HEK293 (cell line): Measurements from ENCODE around the gene AQP5.

ENCODE experiments used
- CTCF ChIA-PET: fragments of 350-600 bp; formaldehyde crosslinking; extraction: SDS; loops from one replicate; lab custom pipeline; 2021; ENCODE audit warnings: antibody characterized with exemption; lab: Yijun Ruan, JAX
- POLR2A ChIA-PET: fragments of 300-600 bp; formaldehyde crosslinking; extraction: SDS; loops from one replicate; lab custom pipeline; 2020; ENCODE audit warnings: antibody characterized with exemption, inconsistent platforms; lab: Yijun Ruan, JAX
- H3K27ac ChIP-seq: fragments of 200-500 bp; sonication (Bioruptor generic); 2 replicates; pipeline ENCODE4 v1.5.1; 2014; ENCODE audit warnings: low read depth, low read length, control low read depth, inconsistent platforms; ENCODE audit errors: extremely low read depth
- H3K36me3 ChIP-seq, 2 experiments: fragments of 200-500 bp in 1 of 2; sonication (Bioruptor generic) in 1 of 2; 1 replicate in 1 of 2; 2 replicates in 1 of 2; pipeline ENCODE4 v1.5.1; 2014 to 2017; ENCODE audit warnings: inconsistent platforms in 2 of 2, low read length in 2 of 2; ENCODE audit not compliant: control insufficient read depth in 2 of 2, insufficient read depth in 1 of 2
- H3K4me1 ChIP-seq: fragments of 200-500 bp; sonication (Bioruptor generic); 2 replicates; pipeline ENCODE4 v1.5.1; 2014; ENCODE audit warnings: mild to moderate bottlenecking, low read length, inconsistent platforms; ENCODE audit not compliant: control insufficient read depth, insufficient read depth
- H3K4me3 ChIP-seq: 2 replicates; pipeline ENCODE4 v1.5.1; 2011; ENCODE audit warnings: low read depth, mild to moderate bottlenecking, control low read depth, low read length, moderate library complexity
- H3K9me3 ChIP-seq: fragments of 200-500 bp; sonication (Bioruptor generic); 2 replicates; pipeline ENCODE4 v1.5.1; 2014; ENCODE audit warnings: low read depth, low read length, inconsistent platforms; ENCODE audit not compliant: control insufficient read depth, insufficient read depth
- FEZF1 ChIP-seq: fragments of 450-650 bp; formaldehyde crosslinking; IDR thresholded peaks from 2 replicates; pipeline ENCODE4 v1.5.1; 2016; ENCODE audit warnings: missing biosample characterization, missing genetic modification characterization
- GLI2 ChIP-seq: fragments of 450-650 bp; formaldehyde crosslinking; IDR thresholded peaks from 2 replicates; pipeline ENCODE4; 2017; ENCODE audit warnings: missing biosample characterization, missing genetic modification characterization, low read depth, borderline replicate concordance
- GLIS1 ChIP-seq: fragments of 450-650 bp; formaldehyde crosslinking; IDR thresholded peaks from 2 replicates; pipeline ENCODE4 v1.5.1; 2016; ENCODE audit warnings: missing biosample characterization, missing genetic modification characterization
- HOXA7 ChIP-seq: sonication (generic); formaldehyde crosslinking; IDR thresholded peaks from 2 replicates; pipeline ENCODE4 v1.8.1; 2022; ENCODE audit warnings: missing genetic modification reagents, borderline replicate concordance
- HOXC10 ChIP-seq: sonication (generic); formaldehyde crosslinking; IDR thresholded peaks from 2 replicates; pipeline ENCODE4 v1.8.1; 2023; ENCODE audit warnings: mild to moderate bottlenecking, missing genetic modification reagents
- WT1 ChIP-seq: fragments of 450-650 bp; formaldehyde crosslinking; IDR thresholded peaks from 2 replicates; pipeline ENCODE4 v1.5.1; 2016; ENCODE audit warnings: missing biosample characterization, missing genetic modification characterization
- ZBTB1 ChIP-seq: fragments of 450-650 bp; formaldehyde crosslinking; IDR thresholded peaks from 2 replicates; pipeline ENCODE4 v1.5.1; 2016; ENCODE audit warnings: missing biosample characterization, missing genetic modification characterization
- ZBTB17 ChIP-seq: fragments of 450-650 bp; formaldehyde crosslinking; IDR thresholded peaks from 2 replicates; pipeline ENCODE4 v1.5.1; 2016; ENCODE audit warnings: missing biosample characterization, missing genetic modification characterization
- ZBTB20 ChIP-seq: fragments of 450-650 bp; formaldehyde crosslinking; IDR thresholded peaks from 2 replicates; pipeline ENCODE4 v1.5.1; 2016; ENCODE audit warnings: missing biosample characterization, missing genetic modification characterization
- ZBTB6 ChIP-seq: fragments of 450-650 bp; formaldehyde crosslinking; IDR thresholded peaks from 2 replicates; pipeline ENCODE4 v1.5.1; 2017; ENCODE audit warnings: missing biosample characterization, missing genetic modification characterization
- ZBTB8A ChIP-seq: fragments of 450-650 bp; formaldehyde crosslinking; IDR thresholded peaks from 2 replicates; pipeline ENCODE4 v1.5.1; 2016; ENCODE audit warnings: missing biosample characterization, missing genetic modification characterization
- ZNF214 ChIP-seq: fragments of 450-650 bp; formaldehyde crosslinking; IDR thresholded peaks from 2 replicates; pipeline ENCODE4 v1.5.1; 2017; ENCODE audit warnings: missing biosample characterization, mild to moderate bottlenecking, missing genetic modification characterization, borderline replicate concordance
- ZNF335 ChIP-seq: fragments of 450-650 bp; formaldehyde crosslinking; conservative IDR thresholded peaks from 2 replicates; pipeline ENCODE4 v1.5.1; 2016; ENCODE audit warnings: missing biosample characterization, missing genetic modification characterization
- ZNF488 ChIP-seq: fragments of 450-650 bp; formaldehyde crosslinking; IDR thresholded peaks from 2 replicates; pipeline ENCODE4 v1.5.1; 2016; ENCODE audit warnings: missing biosample characterization, missing genetic modification characterization
- ZNF549 ChIP-seq: fragments of 450-650 bp; IDR thresholded peaks from 2 replicates; pipeline ENCODE4 v1.5.1; 2018; ENCODE audit warnings: missing biosample characterization, missing genetic modification characterization, mild to moderate bottlenecking, inconsistent platforms, moderate library complexity
- ZNF600 ChIP-seq: fragments of 450-650 bp; formaldehyde crosslinking; IDR thresholded peaks from 2 replicates; pipeline ENCODE4 v1.5.1; 2016; ENCODE audit warnings: missing biosample characterization, missing genetic modification characterization
- ZNF624 ChIP-seq: fragments of 450-650 bp; formaldehyde crosslinking; IDR thresholded peaks from 2 replicates; pipeline ENCODE4 v1.5.1; 2017; ENCODE audit warnings: missing biosample characterization, missing genetic modification characterization
- ZNF660 ChIP-seq: fragments of 450-650 bp; IDR thresholded peaks from 2 replicates; pipeline ENCODE4 v1.5.1; 2018; ENCODE audit warnings: missing biosample characterization, mild to moderate bottlenecking, missing genetic modification characterization
- ZNF692 ChIP-seq: fragments of 450-650 bp; formaldehyde crosslinking; IDR thresholded peaks from 2 replicates; pipeline ENCODE4 v1.5.1; 2016; ENCODE audit warnings: missing biosample characterization, missing genetic modification characterization
- ZNF776 ChIP-seq: fragments of 450-650 bp; formaldehyde crosslinking; IDR thresholded peaks from 2 replicates; pipeline ENCODE4 v1.5.0; 2017; ENCODE audit warnings: missing biosample characterization, missing genetic modification characterization, borderline replicate concordance
- ZXDB ChIP-seq: fragments of 450-650 bp; formaldehyde crosslinking; IDR thresholded peaks from 2 replicates; pipeline ENCODE4 v1.5.1; 2016; ENCODE audit warnings: missing biosample characterization, missing genetic modification characterization

The AQP5 gene

GRCh38 chr12:49979791-49980190 is 18.1 kb downstream of the AQP5 start:
- no peak overlapping the region for H3K4me3 ChIP-seq
- H3K9me3 ChIP-seq, result no peaks in the 10 kb centered on the region
- TF ChIP-seq ZBTB17 (no peak), GLIS1 (tag by site-specific recombination) (no peak), ZNF335 (tag by site-specific recombination) (no peak), ZNF600 (tag by site-specific recombination) (no peak)
- POLR2A ChIA-PET, result no interaction called here
- peaks cover 0 to 9% of the 10 kb centered on the region in 2 experiments; a peak in 1 of 3 replicates for H3K36me3 ChIP-seq
- H3K4me1 ChIP-seq, result no peaks in the 10 kb centered on the region
- CTCF ChIA-PET, result interaction anchor here (1.1 to 7.5 kb wide), 7 partner anchors 12 to 206 kb away, joined by 3 to 104 read pairs (median 4); no protein-coding TSS in a partner anchor
- H3K27ac ChIP-seq, result no peak overlapping the region

- Histone ChIP-seq H3K36me3 (peaks cover 0 to 18% of the 10 kb centered on the region in 2 experiments; a peak in 1 of 3 replicates), H3K27ac (no peak overlapping the region)
- POLR2A ChIA-PET, result no interaction called here
These were observed 19.1 kb downstream of the AQP5 start for GRCh38 chr12:49980501-49981349.

GRCh38 chr12:49982246-49983087 is 20.8 kb downstream of the AQP5 start:
- H3K36me3 ChIP-seq, result peaks cover 4 to 34% of the 10 kb centered on the region in 2 experiments
- POLR2A ChIA-PET, result no interaction called here

More at GRCh38 chr12:49980501-49981349, 19.1 kb downstream of the AQP5 start:
- TF ChIP-seq WT1 (tag by site-specific recombination) (0 out of 2 replicates have a peak, but pooled peaks have one; percentile 38), ZNF692 (peak; percentile 80), ZNF776 (tag by site-specific recombination) (no peak)
- CTCF ChIA-PET, result interaction anchor here (0.8 to 7.5 kb wide), 11 partner anchors 13 to 239 kb away, joined by 3 to 104 read pairs (median 4); partner anchors contain the start of gene TMBIM6
- no peaks in the 10 kb centered on the region for H3K9me3 ChIP-seq
- H3K4me1 ChIP-seq, result no peaks in the 10 kb centered on the region
- no peak overlapping the region for H3K4me3 ChIP-seq

GRCh38 chr12:49983892-49984291 is 22.2 kb downstream of the AQP5 start:
- peaks cover 15 to 45% of the 10 kb centered on the region in 2 experiments for H3K36me3 ChIP-seq
- H3K9me3 ChIP-seq, result no peaks in the 10 kb centered on the region
- CTCF ChIA-PET, result interaction anchor here (0.6 to 7.5 kb wide), 10 partner anchors 8 to 243 kb away, joined by 3 to 104 read pairs (median 6); partner anchors contain the start of genes SMARCD1 and TMBIM6
- no peak overlapping the region for H3K27ac ChIP-seq
- H3K4me3 ChIP-seq, result no peak overlapping the region
- POLR2A ChIA-PET, result no interaction called here
- H3K4me1 ChIP-seq, result no peaks in the 10 kb centered on the region
- TF ChIP-seq HOXA7 (CRISPR knock-in tag) (no peak), HOXC10 (CRISPR knock-in tag) (no peak), ZBTB8A (tag by site-specific recombination) (no peak), GLI2 (no peak), ZNF624 (tag by site-specific recombination) (no peak), ZBTB1 (tag by site-specific recombination) (no peak), ZXDB (no peak), ZNF335 (tag by site-specific recombination) (no peak), FEZF1 (tag by site-specific recombination) (peak; percentile 74), ZBTB20 (tag by site-specific recombination) (peak; percentile 62), ZNF549 (tag by site-specific recombination) (no peak), ZNF660 (tag by site-specific recombination) (0 out of 2 replicates have a peak, but pooled peaks have one; percentile 29), ZNF214 (tag by site-specific recombination) (no peak), ZNF488 (tag by site-specific recombination) (no peak)

More at GRCh38 chr12:49982246-49983087, 20.8 kb downstream of the AQP5 start:
- Histone ChIP-seq H3K9me3 (no peaks in the 10 kb centered on the region), H3K4me3 (no peak overlapping the region), H3K4me1 (no peaks in the 10 kb centered on the region), H3K27ac (no peak overlapping the region)
- CTCF ChIA-PET, result interaction anchor here (0.6 to 7.5 kb wide), 9 partner anchors 15 to 205 kb away, joined by 3 to 104 read pairs (median 6); no protein-coding TSS in a partner anchor
- TF ChIP-seq ZBTB6 (no peak), HOXC10 (CRISPR knock-in tag) (no peak)
